HG03442 (cell line): ENCODE data around the gene AARS1.
"Not testable (repeated sequence)": the region's sequence is repeated elsewhere in the genome, so short reads cannot be mapped to it uniquely, and the experiment has no call there.

ENCODE experiments used
- ATAC-seq: cut with Tn5 transposase; IDR thresholded peaks from one replicate; pipeline ENCODE4 v1.9.1; 2021; ENCODE audit warnings: mild to moderate bottlenecking, moderate library complexity; ENCODE audit not compliant: unreplicated experiment

The AARS1 gene

GRCh38 chr16:70276392-70276791 is 12.9 kb downstream of the AARS1 start:
- ATAC-seq, result no peak

- no peak for ATAC-seq
Measured at GRCh38 chr16:70271696-70272095, 17.6 kb downstream of the AARS1 start.

- ATAC-seq, result no peak
Measured at GRCh38 chr16:70270176-70270575, 19.1 kb downstream of the AARS1 start.

- no peak for ATAC-seq
Measured at GRCh38 chr16:70269471-70269870, 19.8 kb downstream of the AARS1 start.

- not testable (repeated sequence) for ATAC-seq
Measured at GRCh38 chr16:70267922-70268321, 21.4 kb downstream of the AARS1 start.

GRCh38 chr16:70267516-70267915 is 21.8 kb downstream of the AARS1 start:
- ATAC-seq, result no peak

GRCh38 chr16:70259903-70260302 is 29.4 kb downstream of the AARS1 start:
- ATAC-seq, result not testable (repeated sequence)

GRCh38 chr16:70258946-70259345 is 30.4 kb downstream of the AARS1 start:
- no peak for ATAC-seq

- no peak for ATAC-seq
Measured at GRCh38 chr16:70258065-70258464, 31.2 kb downstream of the AARS1 start.

- ATAC-seq, result no peak
Measured at GRCh38 chr16:70257391-70257790, 31.9 kb downstream of the AARS1 start.

- ATAC-seq, result no peak
Measured at GRCh38 chr16:70255574-70255973, 33.7 kb downstream of the AARS1 start.

GRCh38 chr16:70254965-70255286 is 34.4 kb downstream of the AARS1 start:
- ATAC-seq, result no peak

GRCh38 chr16:70254180-70254964 is 34.9 kb downstream of the AARS1 start:
- ATAC-seq, result no peak

GRCh38 chr16:70253291-70254106 is 35.8 kb downstream of the AARS1 start:
- ATAC-seq, result no peak

- ATAC-seq, result no peak
Measured at GRCh38 chr16:70252355-70252988, 36.8 kb downstream of the AARS1 start.

GRCh38 chr16:70251629-70252354 is 37.5 kb downstream of the AARS1 start, which contains the start of gene EXOSC6:
EXOSC6 (minus strand) TSS chr16:70251940; CDS start chr16:70251900, 40 bp downstream.
- ATAC-seq, result peak; percentile 84

- peak; percentile 36 for ATAC-seq
Measured at GRCh38 chr16:70250748-70251628, 38.3 kb downstream of the AARS1 start.

GRCh38 chr16:70249697-70250096 is 39.6 kb downstream of the AARS1 start:
- not testable (repeated sequence) for ATAC-seq

GRCh38 chr16:70238773-70239172 is 50.5 kb downstream of the AARS1 start:
- ATAC-seq, result not testable (repeated sequence)

- not testable (repeated sequence) for ATAC-seq
Measured at GRCh38 chr16:70231831-70232230, 57.5 kb downstream of the AARS1 start.
